Measurements from ENCODE around the gene DELE1. TPM values are rescaled to one million over a fixed set of nuclear protein-coding genes. Genes with fewer than 3 reads are reported as not detected.

DELE1 gene
- total and polyA plus RNA-seq, 2 donors (not counting 3 experiments of a cell fraction or from before 2014, with no cell fraction given), result 105 to 121 TPM

DNA sequence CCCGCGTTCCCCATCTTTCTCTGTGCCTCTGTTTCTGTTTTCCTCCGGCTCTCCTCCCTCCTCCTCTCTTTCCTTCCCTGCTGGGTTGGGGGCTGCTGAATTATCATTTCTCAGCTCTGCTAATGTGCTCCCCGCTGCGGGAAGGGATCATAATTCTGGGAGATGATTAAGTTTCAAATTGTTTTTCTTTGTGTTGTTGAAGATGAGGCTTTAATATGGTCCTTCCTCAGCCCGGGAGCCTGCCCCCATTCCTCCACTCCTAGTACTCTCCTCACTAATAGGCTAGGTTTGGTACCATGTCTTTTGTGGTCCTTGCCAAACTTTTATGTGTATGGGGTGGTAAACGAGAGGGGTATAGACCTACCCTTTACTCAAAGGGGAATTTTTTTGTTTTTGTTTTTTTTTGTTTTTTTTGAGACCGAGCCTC is 39.8 kb upstream of the DELE1 start:
- CTCF ChIA-PET, result interaction anchor here (0.6 to 7.6 kb wide), 8 partner anchors 76 to 219 kb away, joined by 3 to 184 read pairs (median 5); partner anchors contain the start of gene PCDH12
- dilution Hi-C loops (cut with MboI; ENCODE audit: extremely low pct_ligation_motif_present, low sequenced_read_pairs), result loop anchor here (25.0 kb wide), 1 partner anchor 147 kb away; no protein-coding TSS in a partner anchor
- no peak overlapping the region for H3K27ac ChIP-seq (ENCODE audit: insufficient read depth, low read depth, low read length)

More for the DNA sequence above, 39.8 kb upstream of the DELE1 start:
- no peak overlapping the region for H2AFZ ChIP-seq (ENCODE audit: low read depth, low read length)
- H3K36me3 ChIP-seq (ENCODE audit: control insufficient read depth in 2 of 2, extremely low read depth in 1 of 2, insufficient read depth in 2 of 2, low read length in 2 of 2), result no peaks in the 10 kb centered on the region
- FAIRE-seq, result no peak
- BruUV-seq (replicated peaks), result no TSS peak
- no peaks in the 10 kb centered on the region for H3K79me2 ChIP-seq (ENCODE audit: control insufficient read depth, insufficient read depth, low read length)
- no peaks in the 10 kb centered on the region for H3K9me3 ChIP-seq (replicated peaks; ENCODE audit: control insufficient read depth, insufficient read depth, low read length)
- H3K27me3 ChIP-seq (ENCODE audit: control insufficient read depth in 2 of 2, insufficient read depth in 2 of 2, low read length in 2 of 2), result peaks cover 26 to 44% of the 10 kb centered on the region in 2 experiments
- no peak for TF ChIP-seq GATA2 (IDR thresholded peaks at IDR 0.05; ENCODE audit: insufficient read depth, insufficient read length, low read depth, low read length)
- TF ChIP-seq MYC (IDR thresholded peaks at IDR 0.05; ENCODE audit: low read depth, low read length), result no peak
- TF ChIP-seq EZH2 (IDR thresholded peaks at IDR 0.05; ENCODE audit: borderline replicate concordance, low read depth, low read length, severe bottlenecking), result no peak
- TF ChIP-seq JUN (IDR thresholded peaks at IDR 0.05; ENCODE audit: borderline replicate concordance, insufficient read depth, insufficient read length, low read depth), result no peak
- TF ChIP-seq, protein P1, sequence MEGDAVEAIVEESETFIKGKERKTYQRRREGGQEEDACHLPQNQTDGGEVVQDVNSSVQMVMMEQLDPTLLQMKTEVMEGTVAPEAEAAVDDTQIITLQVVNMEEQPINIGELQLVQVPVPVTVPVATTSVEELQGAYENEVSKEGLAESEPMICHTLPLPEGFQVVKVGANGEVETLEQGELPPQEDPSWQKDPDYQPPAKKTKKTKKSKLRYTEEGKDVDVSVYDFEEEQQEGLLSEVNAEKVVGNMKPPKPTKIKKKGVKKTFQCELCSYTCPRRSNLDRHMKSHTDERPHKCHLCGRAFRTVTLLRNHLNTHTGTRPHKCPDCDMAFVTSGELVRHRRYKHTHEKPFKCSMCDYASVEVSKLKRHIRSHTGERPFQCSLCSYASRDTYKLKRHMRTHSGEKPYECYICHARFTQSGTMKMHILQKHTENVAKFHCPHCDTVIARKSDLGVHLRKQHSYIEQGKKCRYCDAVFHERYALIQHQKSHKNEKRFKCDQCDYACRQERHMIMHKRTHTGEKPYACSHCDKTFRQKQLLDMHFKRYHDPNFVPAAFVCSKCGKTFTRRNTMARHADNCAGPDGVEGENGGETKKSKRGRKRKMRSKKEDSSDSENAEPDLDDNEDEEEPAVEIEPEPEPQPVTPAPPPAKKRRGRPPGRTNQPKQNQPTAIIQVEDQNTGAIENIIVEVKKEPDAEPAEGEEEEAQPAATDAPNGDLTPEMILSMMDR (IDR thresholded peaks at IDR 0.05; ENCODE audit: extremely low read depth in 1 of 2, insufficient read depth in 1 of 2, low read depth in 1 of 2, low read length in 2 of 2), result no peak
- TF ChIP-seq POLR2AphosphoS5 (IDR thresholded peaks at IDR 0.05; ENCODE audit: insufficient read depth, low read depth, low read length), result no peak
- no peak for TF ChIP-seq MAX (IDR thresholded peaks at IDR 0.05; ENCODE audit: insufficient read depth, insufficient read length)
- H4K20me1 ChIP-seq (replicated peaks; ENCODE audit: control insufficient read depth, extremely low read depth, insufficient read depth, low read length), result no peaks in the 10 kb centered on the region
- no peak overlapping the region for H3K4me2 ChIP-seq (ENCODE audit: insufficient read depth, low read length)
- no peak overlapping the region for H3K4me3 ChIP-seq (replicated peaks in 1 of 3; ENCODE audit: insufficient read depth in 1 of 3, low read depth in 1 of 3, low read length in 3 of 3)
- H3K4me1 ChIP-seq (ENCODE audit: control insufficient read depth, extremely low read depth, insufficient read depth, low read length), result peaks cover 1% of the 10 kb centered on the region
- no peaks in the 10 kb centered on the region for H3K9me1 ChIP-seq (replicated peaks; ENCODE audit: control insufficient read depth, extremely low read depth, insufficient read depth, low read length)
- no peak for DNase-seq (ENCODE audit: low read depth, low spot score)
- H3K9ac ChIP-seq (replicated peaks; ENCODE audit: extremely low read depth, insufficient read depth, low read length), result no peak overlapping the region
- POLR2A ChIA-PET, result no interaction called here
- intact Hi-C loops (cut with micrococcal nuclease), result no loop called here

Data from endothelial cell of umbilical vein (primary cell).